ENCODE data around the gene YTHDF1.

YTHDF1 gene

GRCh38 chr20:63153254-63154221 lies 62.4 kb downstream of the YTHDF1 start:
- no peak for DNase-seq

- no peak for DNase-seq
These were observed 63.3 kb downstream of the YTHDF1 start for GRCh38 chr20:63152322-63153253.

DNA sequence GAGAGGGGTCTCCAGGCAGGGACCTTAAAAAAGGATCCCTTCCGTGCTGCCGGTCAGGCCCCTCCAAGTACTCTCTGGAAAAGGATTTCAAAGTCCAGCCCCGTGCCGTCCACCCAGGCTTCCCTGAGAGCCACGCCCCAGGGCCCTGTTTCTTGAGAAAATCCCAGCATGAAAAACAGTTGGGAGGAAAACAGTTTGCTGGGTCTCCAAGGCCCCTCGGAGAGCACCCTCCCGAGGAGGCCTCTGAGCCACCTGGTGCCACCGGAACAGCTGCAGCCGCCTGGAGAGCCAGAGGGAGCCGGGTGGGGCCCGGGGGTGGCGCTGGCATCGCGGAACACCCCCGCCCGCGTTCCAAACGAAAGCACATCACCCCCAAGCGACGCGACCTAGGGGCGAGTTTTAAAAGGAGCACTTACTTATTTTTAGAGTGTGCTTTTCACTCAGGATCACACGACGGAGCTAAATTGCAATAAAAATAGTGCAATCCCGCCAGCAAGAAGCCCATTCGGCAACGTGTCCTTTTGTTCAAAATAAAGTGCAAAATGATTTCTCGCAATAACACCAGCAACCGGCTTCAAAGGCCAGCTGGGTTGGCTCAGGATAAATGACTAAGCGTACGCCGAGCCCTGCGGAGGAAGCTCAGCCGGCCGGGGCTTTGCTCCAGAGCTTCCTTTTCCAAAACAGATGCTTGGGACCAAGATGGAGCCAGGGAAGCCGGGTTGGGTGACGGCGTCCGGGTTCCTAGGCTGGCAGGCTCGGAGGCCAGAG lies 64.2 kb downstream of the YTHDF1 start:
- no peak for DNase-seq

DNA sequence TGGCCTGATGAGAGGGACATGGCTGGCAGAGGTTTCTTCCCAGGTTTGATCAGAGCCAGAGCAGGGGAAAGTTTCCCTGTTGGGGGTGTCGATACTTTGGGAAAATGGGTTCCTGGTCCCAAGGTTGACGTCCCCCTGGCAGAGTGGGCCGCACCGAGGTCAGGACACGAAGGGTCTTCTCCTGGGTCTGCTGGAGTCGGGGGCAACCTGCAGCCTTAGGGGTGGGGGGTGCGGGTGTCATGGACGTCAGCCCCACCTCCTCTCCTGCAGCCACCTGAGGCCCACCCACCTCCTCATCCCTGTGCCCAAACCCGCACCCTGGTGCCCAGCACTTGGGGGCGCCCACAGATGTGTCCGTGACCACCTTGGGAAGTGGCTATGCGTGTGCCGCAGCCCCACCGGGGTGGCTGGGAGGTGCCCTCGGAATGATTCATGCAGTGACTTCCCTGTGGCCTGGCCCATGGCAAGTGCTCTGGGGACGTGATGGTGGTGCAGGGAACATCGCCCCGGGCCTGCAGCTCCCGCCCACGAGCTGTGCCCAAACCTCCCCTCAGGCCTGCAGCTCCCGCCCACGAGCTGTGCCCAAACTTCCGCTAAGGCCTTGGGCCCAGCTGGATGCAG lies 64.9 kb downstream of the YTHDF1 start:
- no peak for DNase-seq

DNA sequence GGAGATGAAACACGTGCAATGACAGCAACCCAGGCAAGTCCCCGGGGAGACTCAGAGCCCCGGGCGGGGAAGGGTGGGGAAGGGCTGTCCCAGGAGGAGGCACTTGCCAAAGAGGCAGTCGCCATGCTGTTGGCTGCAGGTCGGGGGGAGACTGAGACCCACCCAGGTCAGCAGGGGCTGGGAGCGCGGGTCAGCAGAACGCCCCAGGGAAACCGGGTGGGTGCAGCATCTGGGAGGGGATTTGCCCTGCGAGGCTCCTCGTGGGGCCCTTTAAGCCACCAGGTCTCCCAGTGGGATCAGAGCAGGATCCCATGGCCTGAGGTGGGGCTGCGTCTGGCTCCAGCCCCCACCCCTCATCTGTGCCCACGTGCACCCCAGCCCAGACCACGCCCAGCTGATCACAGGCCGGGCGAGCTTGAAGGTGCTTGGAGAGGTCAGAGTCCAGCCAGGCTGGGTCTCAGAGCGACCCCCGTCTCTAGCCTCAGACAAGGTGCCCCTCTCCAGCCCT lies 65.5 kb downstream of the YTHDF1 start:
- no peak for DNase-seq

GRCh38 chr20:63149531-63150192 lies 66.3 kb downstream of the YTHDF1 start:
- DNase-seq: no peak

DNA sequence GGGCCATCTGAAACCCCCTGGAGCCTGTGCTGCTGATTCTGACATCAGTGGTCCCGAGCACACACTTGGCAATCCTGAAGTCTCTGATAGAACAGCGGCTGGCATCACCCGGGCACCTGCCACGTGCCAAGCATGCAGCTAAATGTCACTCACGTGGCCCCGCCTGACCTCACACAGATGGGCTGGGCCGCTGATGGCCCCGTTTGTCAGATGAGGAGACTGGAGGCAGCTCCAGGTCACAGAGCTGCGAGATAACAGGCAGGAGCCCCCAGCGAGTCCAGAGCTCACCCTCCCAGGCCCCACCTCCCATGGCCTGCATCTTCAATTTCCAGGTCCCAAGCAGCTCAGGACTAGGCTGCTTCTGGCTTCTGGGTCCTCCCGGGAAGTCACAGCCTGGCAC lies 67.2 kb downstream of the YTHDF1 start:
- no peak for DNase-seq

- DNase-seq: no peak
These were observed 68.4 kb downstream of the YTHDF1 start for GRCh38 chr20:63147532-63147931.

Measured in stimulated activated CD4-positive, alpha-beta T cell treated with anti-CD3 and anti-CD28 coated beads, Interleukin-2, amount 100 ng/mL, for 24 hours (primary cell).